Measurements from ENCODE around the gene TMEM14B.

GRCh38 chr6:10736731-10737130, 10.9 kb upstream of the TMEM14B start:
- no peak for TF ChIP-seq CTCF (IDR thresholded peaks at IDR 0.05)
- TF ChIP-seq POLR2A (IDR thresholded peaks at IDR 0.05) = no peak
